Astrocyte (in vitro differentiated cells and primary cell): ENCODE measurements around the gene HAPLN2. TPM values are rescaled to one million over a fixed set of nuclear protein-coding genes. Genes with fewer than 3 reads are reported as not detected.
"Not testable (repeated sequence)": the region's sequence is repeated elsewhere in the genome, so short reads cannot be mapped to it uniquely, and the experiment has no call there.

Experiments
- DNase-seq: peaks from one replicate; pipeline ENCODE4 v3.0.0-alpha.2; 2010; ENCODE audit warnings: low read depth
- FAIRE-seq: peaks from 2 replicates; lab custom pipeline; 2011; peaks lifted over from hg19 to GRCh38; lab: Jason Lieb, UNC
- H2AFZ ChIP-seq: 2 replicates; pipeline ENCODE4 v1.6.0; 2012; ENCODE audit warnings: low read depth, low read length, inconsistent platforms
- H3K27ac ChIP-seq: 2 replicates; pipeline ENCODE4 v1.5.1; 2011; ENCODE audit warnings: low read depth, low read length, inconsistent platforms
- H3K27me3 ChIP-seq: 2 replicates; pipeline ENCODE4 v1.6.0; 2011; ENCODE audit warnings: low read length, inconsistent platforms; ENCODE audit not compliant: insufficient read depth
- H3K36me3 ChIP-seq: 2 replicates; pipeline ENCODE4 v1.5.1; 2011; ENCODE audit warnings: low read length, inconsistent platforms; ENCODE audit not compliant: insufficient read depth
- H3K4me1 ChIP-seq: 2 replicates; pipeline ENCODE4 v1.5.1; 2011; ENCODE audit warnings: low read length, inconsistent platforms; ENCODE audit not compliant: insufficient read depth
- H3K4me2 ChIP-seq: 2 replicates; pipeline ENCODE4 v1.6.0; 2012; ENCODE audit warnings: low read length, inconsistent platforms
- H3K4me3 ChIP-seq: 2 replicates; pipeline ENCODE4 v1.5.1; 2011; ENCODE audit warnings: low read depth, mild to moderate bottlenecking, low read length, inconsistent platforms; ENCODE audit not compliant: insufficient read depth
- H3K79me2 ChIP-seq: 2 replicates; pipeline ENCODE4 v1.6.0; 2012; ENCODE audit warnings: mild to moderate bottlenecking, low read length, inconsistent platforms; ENCODE audit not compliant: insufficient read depth
- H3K9ac ChIP-seq: 2 replicates; pipeline ENCODE4 v1.6.0; 2012; ENCODE audit warnings: mild to moderate bottlenecking, low read length, inconsistent platforms
- H3K9me3 ChIP-seq: 2 replicates; pipeline ENCODE4 v1.5.1; 2012; ENCODE audit warnings: low read depth, mild to moderate bottlenecking, low read length, inconsistent platforms; ENCODE audit not compliant: insufficient read depth
- H4K20me1 ChIP-seq: 2 replicates; pipeline ENCODE4 v1.6.0; 2012; ENCODE audit warnings: low read length, inconsistent platforms; ENCODE audit not compliant: insufficient read depth
- H3K27ac Mint-ChIP-seq: one replicate; pipeline ENCODE4 v1.8.0; 2021; ENCODE audit warnings: mild to moderate bottlenecking, mixed read lengths; ENCODE audit not compliant: unreplicated experiment
- H3K27me3 Mint-ChIP-seq: one replicate; pipeline ENCODE4 v1.8.0; 2021; ENCODE audit warnings: low read depth, mixed read lengths; ENCODE audit not compliant: unreplicated experiment
- H3K36me3 Mint-ChIP-seq: one replicate; pipeline ENCODE4 v1.8.0; 2021; ENCODE audit warnings: low read depth, mixed read lengths; ENCODE audit not compliant: unreplicated experiment
- H3K4me1 Mint-ChIP-seq: one replicate; pipeline ENCODE4 v1.8.0; 2021; ENCODE audit warnings: low read depth, mixed read lengths; ENCODE audit not compliant: unreplicated experiment
- H3K4me3 Mint-ChIP-seq: one replicate; pipeline ENCODE4 v1.8.0; 2021; ENCODE audit warnings: mild to moderate bottlenecking, moderate library complexity, mixed read lengths; ENCODE audit not compliant: unreplicated experiment
- H3K9me3 Mint-ChIP-seq: one replicate; pipeline ENCODE4 v1.8.0; 2021; ENCODE audit warnings: mild to moderate bottlenecking, mixed read lengths; ENCODE audit not compliant: unreplicated experiment
- CTCF ChIP-seq: IDR thresholded peaks from 2 replicates; pipeline ENCODE4 v1.5.1; 2011; ENCODE audit warnings: low read depth, mild to moderate bottlenecking, inconsistent platforms, low read length, moderate library complexity; ENCODE audit not compliant: insufficient read depth
- EZH2 ChIP-seq: IDR thresholded peaks from 2 replicates; pipeline ENCODE4 v1.6.1; 2012; ENCODE audit warnings: mild to moderate bottlenecking, low read length, inconsistent platforms; ENCODE audit not compliant: insufficient read depth
- total RNA-seq: library from RNA; stranded (reverse); gene quantifications from 2 replicates; pipeline ENCODE4 v1.2.1, GENCODE V29; 2021

HAPLN2 gene
- total RNA-seq, 1 donor from 2014 or later: not detected

- Mint-ChIP-seq H3K27ac (peak overlapping the region; percentile 89), H3K4me1 (peaks cover 4% of the 10 kb centered on the region), H3K36me3 (no peaks in the 10 kb centered on the region), H3K4me3 (no peak overlapping the region), H3K27me3 (peaks cover 7% of the 10 kb centered on the region), H3K9me3 (no peaks in the 10 kb centered on the region)
- H3K4me3 ChIP-seq: no peak overlapping the region
- TF ChIP-seq CTCF (peak; percentile 78), EZH2 (no peak)
- H4K20me1 ChIP-seq: no peaks in the 10 kb centered on the region
- peak; percentile 45 for DNase-seq
- H3K27me3 ChIP-seq: peaks cover 10% of the 10 kb centered on the region
- H3K4me1 ChIP-seq: no peaks in the 10 kb centered on the region
- no peak overlapping the region for H3K27ac ChIP-seq
- no peaks in the 10 kb centered on the region for H3K36me3 ChIP-seq
- H3K79me2 ChIP-seq: no peaks in the 10 kb centered on the region
- FAIRE-seq: peak; percentile 85
- no peak overlapping the region for H2AFZ ChIP-seq
- H3K9ac ChIP-seq: no peak overlapping the region
- H3K9me3 ChIP-seq: no peaks in the 10 kb centered on the region
- no peak overlapping the region for H3K4me2 ChIP-seq
These were observed 11.1 kb upstream of the HAPLN2 start for GRCh38 chr1:156608036-156608674.

GRCh38 chr1:156608981-156609380, 10.2 kb upstream of the HAPLN2 start:
- no peaks in the 10 kb centered on the region for H3K9me3 ChIP-seq
- H3K36me3 ChIP-seq: no peaks in the 10 kb centered on the region
- FAIRE-seq: no peak
- no peak overlapping the region for H2AFZ ChIP-seq
- no peak overlapping the region for H3K27ac ChIP-seq
- Mint-ChIP-seq H3K27ac (no peak overlapping the region), H3K9me3 (no peaks in the 10 kb centered on the region), H3K4me3 (no peak overlapping the region), H3K27me3 (peaks cover 7% of the 10 kb centered on the region), H3K36me3 (no peaks in the 10 kb centered on the region), H3K4me1 (peaks cover 3% of the 10 kb centered on the region)
- H4K20me1 ChIP-seq: no peaks in the 10 kb centered on the region
- peaks cover 12% of the 10 kb centered on the region for H3K27me3 ChIP-seq
- TF ChIP-seq EZH2: no peak
- TF ChIP-seq CTCF: peak; percentile 53
- H3K4me1 ChIP-seq: no peaks in the 10 kb centered on the region
- no peak for DNase-seq
- no peak overlapping the region for H3K4me2 ChIP-seq
- no peaks in the 10 kb centered on the region for H3K79me2 ChIP-seq
- H3K4me3 ChIP-seq: no peak overlapping the region
- H3K9ac ChIP-seq: no peak overlapping the region

- not testable (repeated sequence) for H3K4me3 Mint-ChIP-seq, H3K27ac Mint-ChIP-seq, H3K4me3 ChIP-seq, H3K79me2 ChIP-seq, H3K27me3 Mint-ChIP-seq, H3K36me3 ChIP-seq, FAIRE-seq, H3K27ac ChIP-seq, H4K20me1 ChIP-seq, H3K9me3 ChIP-seq, H3K4me1 ChIP-seq, H2AFZ ChIP-seq, DNase-seq, H3K4me1 Mint-ChIP-seq, H3K9me3 Mint-ChIP-seq, H3K4me2 ChIP-seq, H3K9ac ChIP-seq, H3K36me3 Mint-ChIP-seq
- H3K27me3 ChIP-seq: peaks cover 14% of the 10 kb centered on the region
These were observed 9.1 kb upstream of the HAPLN2 start for GRCh38 chr1:156610072-156610471.
